ENCODE results near the gene ZNF140.

ZNF140 gene

GRCh38 chr12:133080368-133081158 lies at the start of gene ZNF140:
ZNF140 (plus strand) TSS chr12:133080923; CDS start chr12:133081321, 398 bp downstream.
- H3K4me3 ChIP-seq (ENCODE audit: low read depth, low read length), result peak within 1 kb of the TSS; percentile 80

GRCh38 chr12:133037207-133038005 lies 43.3 kb upstream of the ZNF140 start, which contains the start of gene ZNF84:
ZNF84 (plus strand) TSS chr12:133037509; CDS start chr12:133041468, 3,959 bp downstream.
- peak within 1 kb of the TSS; percentile 75 for H3K4me3 ChIP-seq (ENCODE audit: low read depth, low read length)

- peak overlapping the region; percentile 75 for H3K4me3 ChIP-seq (ENCODE audit: low read depth, low read length)
These were observed 42.5 kb upstream of the ZNF140 start for GRCh38 chr12:133038118-133038709.

- H3K4me3 ChIP-seq (ENCODE audit: low read depth, low read length), result no peak overlapping the region
These were observed 34.0 kb upstream of the ZNF140 start for GRCh38 chr12:133046698-133047097.

GRCh38 chr12:133057446-133057845 lies 23.3 kb upstream of the ZNF140 start:
- H3K4me3 ChIP-seq (ENCODE audit: low read depth, low read length), result no peak overlapping the region

GRCh38 chr12:133058203-133059113 lies 22.3 kb upstream of the ZNF140 start:
- no peak overlapping the region for H3K4me3 ChIP-seq (ENCODE audit: low read depth, low read length)

GRCh38 chr12:133061954-133062353 lies 18.8 kb upstream of the ZNF140 start:
- H3K4me3 ChIP-seq (ENCODE audit: low read depth, low read length), result no peak overlapping the region

- no peak overlapping the region for H3K4me3 ChIP-seq (ENCODE audit: low read depth, low read length)
These were observed 17.2 kb upstream of the ZNF140 start for GRCh38 chr12:133063556-133063955.

- H3K4me3 ChIP-seq (ENCODE audit: low read depth, low read length), result no peak overlapping the region
These were observed 6.9 kb upstream of the ZNF140 start for GRCh38 chr12:133073836-133074235.

GRCh38 chr12:133080026-133080367 lies 726 bp upstream of the ZNF140 start:
- peak overlapping the region; percentile 80 for H3K4me3 ChIP-seq (ENCODE audit: low read depth, low read length)

GRCh38 chr12:133081159-133081780 lies 547 bp downstream of the ZNF140 start:
- H3K4me3 ChIP-seq (ENCODE audit: low read depth, low read length), result peak overlapping the region; percentile 80

- H3K4me3 ChIP-seq (ENCODE audit: low read depth, low read length), result no peak overlapping the region
These were observed 2.6 kb downstream of the ZNF140 start for GRCh38 chr12:133083345-133083744.

- no peak overlapping the region for H3K4me3 ChIP-seq (ENCODE audit: low read depth, low read length)
These were observed 24.9 kb downstream of the ZNF140 start for GRCh38 chr12:133105620-133106019.

- no peak overlapping the region for H3K4me3 ChIP-seq (ENCODE audit: low read depth, low read length)
These were observed 25.5 kb downstream of the ZNF140 start for GRCh38 chr12:133106253-133106652.

GRCh38 chr12:133107121-133107520 lies 26.4 kb downstream of the ZNF140 start:
- no peak overlapping the region for H3K4me3 ChIP-seq (ENCODE audit: low read depth, low read length)

- H3K4me3 ChIP-seq (ENCODE audit: low read depth, low read length), result no peak overlapping the region
These were observed 27.4 kb downstream of the ZNF140 start for GRCh38 chr12:133108150-133108549.

- H3K4me3 ChIP-seq (ENCODE audit: low read depth, low read length), result no peak overlapping the region
These were observed 39.9 kb downstream of the ZNF140 start for GRCh38 chr12:133120385-133121191.

- H3K4me3 ChIP-seq (ENCODE audit: low read depth, low read length), result no peak overlapping the region
These were observed 44.0 kb downstream of the ZNF140 start for GRCh38 chr12:133124674-133125073.

GRCh38 chr12:133129368-133130037 lies 48.8 kb downstream of the ZNF140 start:
- peak overlapping the region; percentile 93 for H3K4me3 ChIP-seq (ENCODE audit: low read depth, low read length)
